Measurements from ENCODE around the gene EQTN. TPM values are rescaled to one million over a fixed set of nuclear protein-coding genes. Genes with fewer than 3 reads are reported as not detected.

The EQTN gene
- total RNA-seq, 1 donor from 2014 or later = not detected

GRCh38 chr9:27303219-27303618 lies 6.3 kb upstream of the EQTN start:
- no peaks in the 10 kb centered on the region for H3K9me3 Mint-ChIP-seq (ENCODE audit: low read depth)
- peaks cover 6% of the 10 kb centered on the region for H3K4me1 Mint-ChIP-seq (ENCODE audit: low read depth)
- no peak overlapping the region for H3K27ac Mint-ChIP-seq (ENCODE audit: unreplicated experiment)
- H3K36me3 Mint-ChIP-seq (ENCODE audit: low read depth) = no peaks in the 10 kb centered on the region
- H3K4me3 Mint-ChIP-seq (ENCODE audit: unreplicated experiment) = peak overlapping the region; percentile 7
- no peak for DNase-seq (ENCODE audit: low spot score)
- H3K27me3 Mint-ChIP-seq (ENCODE audit: low read depth) = peaks cover 5% of the 10 kb centered on the region
- no peak for TF ChIP-seq CTCF (IDR thresholded peaks at IDR 0.05)

GRCh38 chr9:27293996-27294395 lies 3.0 kb downstream of the EQTN start:
- H3K36me3 Mint-ChIP-seq (ENCODE audit: low read depth) = no peaks in the 10 kb centered on the region
- TF ChIP-seq CTCF (IDR thresholded peaks at IDR 0.05) = no peak
- no peaks in the 10 kb centered on the region for H3K4me1 Mint-ChIP-seq (ENCODE audit: low read depth)
- H3K4me3 Mint-ChIP-seq (ENCODE audit: unreplicated experiment) = no peak overlapping the region
- peaks cover 29% of the 10 kb centered on the region for H3K27me3 Mint-ChIP-seq (ENCODE audit: low read depth)
- H3K27ac Mint-ChIP-seq (ENCODE audit: unreplicated experiment) = no peak overlapping the region
- peaks cover 2% of the 10 kb centered on the region for H3K9me3 Mint-ChIP-seq (ENCODE audit: low read depth)
- DNase-seq (ENCODE audit: low spot score) = no peak

GRCh38 chr9:27292659-27293405 lies 4.1 kb downstream of the EQTN start:
- H3K36me3 Mint-ChIP-seq (ENCODE audit: low read depth) = no peaks in the 10 kb centered on the region
- DNase-seq (ENCODE audit: low spot score) = no peak
- no peak for TF ChIP-seq CTCF (IDR thresholded peaks at IDR 0.05)
- H3K9me3 Mint-ChIP-seq (ENCODE audit: low read depth) = peaks cover 2% of the 10 kb centered on the region
- H3K4me1 Mint-ChIP-seq (ENCODE audit: low read depth) = no peaks in the 10 kb centered on the region
- H3K27me3 Mint-ChIP-seq (ENCODE audit: low read depth) = peaks cover 36% of the 10 kb centered on the region
- no peak overlapping the region for H3K4me3 Mint-ChIP-seq (ENCODE audit: unreplicated experiment)
- H3K27ac Mint-ChIP-seq (ENCODE audit: unreplicated experiment) = no peak overlapping the region

GRCh38 chr9:27291292-27291691 lies 5.7 kb downstream of the EQTN start:
- TF ChIP-seq CTCF (IDR thresholded peaks at IDR 0.05) = no peak
- peaks cover 2% of the 10 kb centered on the region for H3K9me3 Mint-ChIP-seq (ENCODE audit: low read depth)
- H3K4me1 Mint-ChIP-seq (ENCODE audit: low read depth) = no peaks in the 10 kb centered on the region
- no peak overlapping the region for H3K27ac Mint-ChIP-seq (ENCODE audit: unreplicated experiment)
- H3K27me3 Mint-ChIP-seq (ENCODE audit: low read depth) = peaks cover 41% of the 10 kb centered on the region
- DNase-seq (ENCODE audit: low spot score) = no peak
- no peaks in the 10 kb centered on the region for H3K36me3 Mint-ChIP-seq (ENCODE audit: low read depth)
- H3K4me3 Mint-ChIP-seq (ENCODE audit: unreplicated experiment) = no peak overlapping the region

GRCh38 chr9:27282269-27282668 lies 14.7 kb downstream of the EQTN start:
- Mint-ChIP-seq H3K9me3 (ENCODE audit: low read depth) (no peaks in the 10 kb centered on the region), H3K27ac (ENCODE audit: unreplicated experiment) (no peak overlapping the region), H3K4me3 (ENCODE audit: unreplicated experiment) (no peak overlapping the region), H3K36me3 (ENCODE audit: low read depth) (no peaks in the 10 kb centered on the region), H3K27me3 (ENCODE audit: low read depth) (peaks cover 13% of the 10 kb centered on the region), H3K4me1 (ENCODE audit: low read depth) (no peaks in the 10 kb centered on the region)
- TF ChIP-seq CTCF (IDR thresholded peaks at IDR 0.05) = no peak
- no peak for DNase-seq (ENCODE audit: low spot score)

Data from chondrocyte (in vitro differentiated cells).